ENCODE data around the gene PNKP. TPM values are rescaled to one million over a fixed set of nuclear protein-coding genes. Genes with fewer than 3 reads are reported as not detected.

PNKP gene
- total and polyA plus RNA-seq, 9 of the 15 experiments (the other 6 are each of a cell fraction or from before 2014, with no cell fraction given), result 2.8 to 85.4 (median 25.3) TPM

DNA sequence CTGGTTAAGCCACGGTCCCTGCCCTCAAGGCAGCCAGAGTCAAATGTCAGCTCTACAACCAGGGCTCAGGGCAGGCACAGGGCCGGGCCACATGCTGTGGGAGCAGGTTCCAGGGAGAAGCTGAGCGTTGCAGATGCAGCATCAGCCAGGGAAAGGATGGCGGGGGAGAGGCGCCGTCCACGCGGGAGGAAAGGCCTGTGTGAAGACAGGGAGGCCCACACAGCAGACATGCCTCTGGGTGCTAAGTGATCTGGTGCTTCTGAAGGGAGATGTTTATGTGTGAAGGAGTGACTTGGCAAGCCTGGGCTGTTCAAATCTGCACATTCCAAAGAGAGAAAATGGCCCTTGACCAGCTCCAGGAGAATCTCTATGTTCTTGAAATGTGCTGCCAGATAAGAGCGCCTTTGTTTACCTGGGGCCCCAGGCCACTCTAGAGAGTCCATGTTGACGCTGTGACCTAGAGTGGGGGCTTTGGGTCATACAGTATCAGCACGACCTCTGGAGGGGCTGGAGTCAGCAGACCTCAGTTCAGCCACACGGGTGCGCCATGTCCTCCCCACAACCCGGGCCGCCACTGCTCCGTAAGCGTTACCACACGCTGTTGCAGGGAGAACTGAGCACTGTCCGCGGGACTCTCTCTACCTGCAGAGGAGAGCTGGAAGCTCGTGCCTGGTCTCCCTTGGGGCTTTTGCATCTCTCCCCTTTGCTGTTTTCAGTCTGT is 45.7 kb upstream of the PNKP start (continued):
- TF ChIP-seq, protein P1, sequence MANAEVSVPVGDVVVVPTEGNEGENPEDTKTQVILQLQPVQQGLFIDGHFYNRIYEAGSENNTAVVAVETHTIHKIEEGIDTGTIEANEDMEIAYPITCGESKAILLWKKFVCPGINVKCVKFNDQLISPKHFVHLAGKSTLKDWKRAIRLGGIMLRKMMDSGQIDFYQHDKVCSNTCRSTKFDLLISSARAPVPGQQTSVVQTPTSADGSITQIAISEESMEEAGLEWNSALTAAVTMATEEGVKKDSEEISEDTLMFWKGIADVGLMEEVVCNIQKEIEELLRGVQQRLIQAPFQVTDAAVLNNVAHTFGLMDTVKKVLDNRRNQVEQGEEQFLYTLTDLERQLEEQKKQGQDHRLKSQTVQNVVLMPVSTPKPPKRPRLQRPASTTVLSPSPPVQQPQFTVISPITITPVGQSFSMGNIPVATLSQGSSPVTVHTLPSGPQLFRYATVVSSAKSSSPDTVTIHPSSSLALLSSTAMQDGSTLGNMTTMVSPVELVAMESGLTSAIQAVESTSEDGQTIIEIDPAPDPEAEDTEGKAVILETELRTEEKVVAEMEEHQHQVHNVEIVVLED (CRISPR knock-in tag; IDR thresholded peaks at IDR 0.05), result no peak
- TF ChIP-seq ZNF551 (CRISPR knock-in tag; IDR thresholded peaks at IDR 0.05), result no peak
- 0 out of 2 replicates have a peak, but pooled peaks have one; percentile 19 for TF ChIP-seq ESRRA (IDR thresholded peaks at IDR 0.05; ENCODE audit: borderline replicate concordance, low read depth)
- TF ChIP-seq JUND (IDR thresholded peaks at IDR 0.05; ENCODE audit: borderline replicate concordance, low read depth, low read length), result no peak
- TF ChIP-seq JUND (tag; IDR thresholded peaks at IDR 0.05; ENCODE audit: borderline replicate concordance, low read depth, low read length), result no peak
- 0 out of 2 replicates have a peak, but pooled peaks have one; percentile 18 for TF ChIP-seq CXXC5 (CRISPR knock-in tag; IDR thresholded peaks at IDR 0.05)
- TF ChIP-seq, protein P2, sequence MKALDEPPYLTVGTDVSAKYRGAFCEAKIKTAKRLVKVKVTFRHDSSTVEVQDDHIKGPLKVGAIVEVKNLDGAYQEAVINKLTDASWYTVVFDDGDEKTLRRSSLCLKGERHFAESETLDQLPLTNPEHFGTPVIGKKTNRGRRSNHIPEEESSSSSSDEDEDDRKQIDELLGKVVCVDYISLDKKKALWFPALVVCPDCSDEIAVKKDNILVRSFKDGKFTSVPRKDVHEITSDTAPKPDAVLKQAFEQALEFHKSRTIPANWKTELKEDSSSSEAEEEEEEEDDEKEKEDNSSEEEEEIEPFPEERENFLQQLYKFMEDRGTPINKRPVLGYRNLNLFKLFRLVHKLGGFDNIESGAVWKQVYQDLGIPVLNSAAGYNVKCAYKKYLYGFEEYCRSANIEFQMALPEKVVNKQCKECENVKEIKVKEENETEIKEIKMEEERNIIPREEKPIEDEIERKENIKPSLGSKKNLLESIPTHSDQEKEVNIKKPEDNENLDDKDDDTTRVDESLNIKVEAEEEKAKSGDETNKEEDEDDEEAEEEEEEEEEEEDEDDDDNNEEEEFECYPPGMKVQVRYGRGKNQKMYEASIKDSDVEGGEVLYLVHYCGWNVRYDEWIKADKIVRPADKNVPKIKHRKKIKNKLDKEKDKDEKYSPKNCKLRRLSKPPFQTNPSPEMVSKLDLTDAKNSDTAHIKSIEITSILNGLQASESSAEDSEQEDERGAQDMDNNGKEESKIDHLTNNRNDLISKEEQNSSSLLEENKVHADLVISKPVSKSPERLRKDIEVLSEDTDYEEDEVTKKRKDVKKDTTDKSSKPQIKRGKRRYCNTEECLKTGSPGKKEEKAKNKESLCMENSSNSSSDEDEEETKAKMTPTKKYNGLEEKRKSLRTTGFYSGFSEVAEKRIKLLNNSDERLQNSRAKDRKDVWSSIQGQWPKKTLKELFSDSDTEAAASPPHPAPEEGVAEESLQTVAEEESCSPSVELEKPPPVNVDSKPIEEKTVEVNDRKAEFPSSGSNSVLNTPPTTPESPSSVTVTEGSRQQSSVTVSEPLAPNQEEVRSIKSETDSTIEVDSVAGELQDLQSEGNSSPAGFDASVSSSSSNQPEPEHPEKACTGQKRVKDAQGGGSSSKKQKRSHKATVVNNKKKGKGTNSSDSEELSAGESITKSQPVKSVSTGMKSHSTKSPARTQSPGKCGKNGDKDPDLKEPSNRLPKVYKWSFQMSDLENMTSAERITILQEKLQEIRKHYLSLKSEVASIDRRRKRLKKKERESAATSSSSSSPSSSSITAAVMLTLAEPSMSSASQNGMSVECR (CRISPR knock-in tag; IDR thresholded peaks at IDR 0.05), result no peak
- TF ChIP-seq, protein P3, sequence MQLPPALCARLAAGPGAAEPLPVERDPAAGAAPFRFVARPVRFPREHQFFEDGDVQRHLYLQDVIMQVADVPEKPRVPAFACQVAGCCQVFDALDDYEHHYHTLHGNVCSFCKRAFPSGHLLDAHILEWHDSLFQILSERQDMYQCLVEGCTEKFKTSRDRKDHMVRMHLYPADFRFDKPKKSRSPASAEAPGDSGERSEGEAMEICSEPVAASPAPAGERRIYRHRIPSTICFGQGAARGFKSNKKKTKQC (CRISPR knock-in tag; IDR thresholded peaks at IDR 0.05), result no peak
- TF ChIP-seq ZNF589 (CRISPR knock-in tag; IDR thresholded peaks at IDR 0.05; ENCODE audit: low read depth), result no peak
- TF ChIP-seq RBFOX2 (IDR thresholded peaks at IDR 0.05; ENCODE audit: low read depth, low read length), result peak; percentile 35
- no peak for TF ChIP-seq DDX20 (tag; IDR thresholded peaks at IDR 0.05; ENCODE audit: low read depth)
- TF ChIP-seq, protein P4, sequence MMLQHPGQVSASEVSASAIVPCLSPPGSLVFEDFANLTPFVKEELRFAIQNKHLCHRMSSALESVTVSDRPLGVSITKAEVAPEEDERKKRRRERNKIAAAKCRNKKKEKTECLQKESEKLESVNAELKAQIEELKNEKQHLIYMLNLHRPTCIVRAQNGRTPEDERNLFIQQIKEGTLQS (IDR thresholded peaks at IDR 0.05), result peak; percentile 16; the same call in 1 of the 2 replicates
- TF ChIP-seq, protein P4 (CRISPR knock-in tag; conservative IDR thresholded peaks at IDR 0.05), result no peak
- TF ChIP-seq, protein P5, sequence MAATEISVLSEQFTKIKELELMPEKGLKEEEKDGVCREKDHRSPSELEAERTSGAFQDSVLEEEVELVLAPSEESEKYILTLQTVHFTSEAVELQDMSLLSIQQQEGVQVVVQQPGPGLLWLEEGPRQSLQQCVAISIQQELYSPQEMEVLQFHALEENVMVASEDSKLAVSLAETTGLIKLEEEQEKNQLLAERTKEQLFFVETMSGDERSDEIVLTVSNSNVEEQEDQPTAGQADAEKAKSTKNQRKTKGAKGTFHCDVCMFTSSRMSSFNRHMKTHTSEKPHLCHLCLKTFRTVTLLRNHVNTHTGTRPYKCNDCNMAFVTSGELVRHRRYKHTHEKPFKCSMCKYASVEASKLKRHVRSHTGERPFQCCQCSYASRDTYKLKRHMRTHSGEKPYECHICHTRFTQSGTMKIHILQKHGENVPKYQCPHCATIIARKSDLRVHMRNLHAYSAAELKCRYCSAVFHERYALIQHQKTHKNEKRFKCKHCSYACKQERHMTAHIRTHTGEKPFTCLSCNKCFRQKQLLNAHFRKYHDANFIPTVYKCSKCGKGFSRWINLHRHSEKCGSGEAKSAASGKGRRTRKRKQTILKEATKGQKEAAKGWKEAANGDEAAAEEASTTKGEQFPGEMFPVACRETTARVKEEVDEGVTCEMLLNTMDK (IDR thresholded peaks at IDR 0.05; ENCODE audit: borderline replicate concordance, insufficient read depth, low read depth, low read length, poor library complexity, severe bottlenecking), result peak; percentile 60
